Naive thymus-derived CD4-positive, alpha-beta T cell (primary cell): Measurements from ENCODE around the gene REL. TPM values are rescaled to one million over a fixed set of nuclear protein-coding genes. Genes with fewer than 3 reads are reported as not detected.

Experiments
- ATAC-seq: fragments of 150-1000 bp; cut with Tn5 transposase; 2 replicates; pipeline ENCODE4 v1.10.0; 2021; ENCODE audit warnings: mild to moderate bottlenecking, moderate library complexity
- CTCF ChIA-PET: fragments of 350-600 bp; sonication (Branson Sonifier 250); formaldehyde crosslinking; loops from one replicate; lab custom pipeline; 2021; ENCODE audit warnings: antibody characterized with exemption; lab: Charles Lee
- POLR2A ChIA-PET: fragments of 350-600 bp; sonication (Branson Sonifier 250); formaldehyde crosslinking; loops from one replicate; lab custom pipeline; 2021; ENCODE audit warnings: antibody characterized with exemption, inconsistent platforms; lab: Charles Lee
- DNase-seq, 9 donors: peaks; one replicate each; pipeline versions ENCODE4 v3.0.0 to v3.0.0-alpha.2; 2020 to 2022; ENCODE audit warnings: mixed read lengths in 1 of 9
- H3K27ac ChIP-seq: one replicate; pipeline ENCODE4 v1.7.0; 2013; ENCODE audit warnings: mild to moderate bottlenecking, low read depth, low read length, moderate library complexity
- H3K27me3 ChIP-seq, 2 donors: one replicate each; pipeline ENCODE4 v1.7.0; 2013; ENCODE audit warnings: low read length in 2 of 2, mild to moderate bottlenecking in 2 of 2, moderate library complexity in 2 of 2; ENCODE audit not compliant: control insufficient read depth in 2 of 2, insufficient read depth in 2 of 2
- H3K36me3 ChIP-seq, 3 experiments: 1 replicate in 2 of 3; 2 replicates in 1 of 3; pipeline ENCODE4 v1.7.0; 2013; ENCODE audit warnings: low read length in 3 of 3, mild to moderate bottlenecking in 3 of 3, moderate library complexity in 1 of 3; ENCODE audit not compliant: insufficient read depth in 3 of 3, control insufficient read depth in 2 of 3
- H3K4me1 ChIP-seq, 2 donors: one replicate each; pipeline ENCODE4 v1.7.0; 2013; ENCODE audit warnings: low read length in 2 of 2, mild to moderate bottlenecking in 2 of 2, moderate library complexity in 1 of 2; ENCODE audit not compliant: control insufficient read depth in 2 of 2, insufficient read depth in 2 of 2
- H3K4me3 ChIP-seq: 2 replicates; pipeline ENCODE4 v1.7.0; 2013; ENCODE audit warnings: mild to moderate bottlenecking, low read length
- H3K9me3 ChIP-seq, 3 experiments: 1 replicate in 2 of 3; 2 replicates in 1 of 3; pipeline ENCODE4 v1.7.0; 2013; ENCODE audit warnings: low read length in 3 of 3; ENCODE audit not compliant: control insufficient read depth in 2 of 3
- H3K27ac Mint-ChIP-seq, 9 donors: one replicate each; pipeline ENCODE4 v1.8.0; 2020 to 2022; ENCODE audit warnings: mixed read lengths in 9 of 9, mild to moderate bottlenecking in 8 of 9, moderate library complexity in 5 of 9, inconsistent platforms in 2 of 9
- H3K27me3 Mint-ChIP-seq, 5 donors: one replicate each; pipeline ENCODE4 v1.8.0; 2021 to 2022; ENCODE audit warnings: mixed read lengths in 5 of 5, mild to moderate bottlenecking in 1 of 5
- H3K36me3 Mint-ChIP-seq, 5 donors: one replicate each; pipeline ENCODE4 v1.8.0; 2020 to 2022; ENCODE audit warnings: mixed read lengths in 5 of 5, mild to moderate bottlenecking in 3 of 5, inconsistent platforms in 1 of 5
- H3K4me1 Mint-ChIP-seq, 7 donors: one replicate each; pipeline ENCODE4 v1.8.0; 2020 to 2022; ENCODE audit warnings: mixed read lengths in 7 of 7, mild to moderate bottlenecking in 3 of 7, inconsistent platforms in 1 of 7
- H3K4me3 Mint-ChIP-seq, 10 donors: one replicate each; pipeline ENCODE4 v1.8.0; 2020 to 2022; ENCODE audit warnings: mild to moderate bottlenecking in 10 of 10, mixed read lengths in 10 of 10, moderate library complexity in 6 of 10, inconsistent platforms in 2 of 10
- H3K9me3 Mint-ChIP-seq, 11 donors: one replicate each; pipeline ENCODE4 v1.8.0; 2020 to 2022; ENCODE audit warnings: mixed read lengths in 11 of 11, mild to moderate bottlenecking in 4 of 11, inconsistent platforms in 1 of 11, moderate library complexity in 1 of 11
- intact Hi-C, 2 donors: fragments of 100-400 bp; cut with micrococcal nuclease; formaldehyde crosslinking; loops; one replicate each; pipeline ENCODE4 v1.15.1; 2023
- polyA plus RNA-seq, 2 donors: library from polyadenylated mRNA; unstranded; fragments of 300-500 nt; fragmentation: Illumina TruSeq; gene quantifications; one replicate each; pipeline ENCODE4 v1.2.3, GENCODE V29; 2021
- total RNA-seq, 6 experiments: library from RNA in 5 of 6; stranded (reverse) in 5 of 6; gene quantifications; 1 replicate in 5 of 6; 2 replicates in 1 of 6; pipeline ENCODE4 v1.2.3 and lab custom pipeline; 2021 to 2026

REL gene
- total and polyA plus RNA-seq, 7 experiments from 2014 or later: 10.9 to 78.8 (median 21.8) TPM

DNA sequence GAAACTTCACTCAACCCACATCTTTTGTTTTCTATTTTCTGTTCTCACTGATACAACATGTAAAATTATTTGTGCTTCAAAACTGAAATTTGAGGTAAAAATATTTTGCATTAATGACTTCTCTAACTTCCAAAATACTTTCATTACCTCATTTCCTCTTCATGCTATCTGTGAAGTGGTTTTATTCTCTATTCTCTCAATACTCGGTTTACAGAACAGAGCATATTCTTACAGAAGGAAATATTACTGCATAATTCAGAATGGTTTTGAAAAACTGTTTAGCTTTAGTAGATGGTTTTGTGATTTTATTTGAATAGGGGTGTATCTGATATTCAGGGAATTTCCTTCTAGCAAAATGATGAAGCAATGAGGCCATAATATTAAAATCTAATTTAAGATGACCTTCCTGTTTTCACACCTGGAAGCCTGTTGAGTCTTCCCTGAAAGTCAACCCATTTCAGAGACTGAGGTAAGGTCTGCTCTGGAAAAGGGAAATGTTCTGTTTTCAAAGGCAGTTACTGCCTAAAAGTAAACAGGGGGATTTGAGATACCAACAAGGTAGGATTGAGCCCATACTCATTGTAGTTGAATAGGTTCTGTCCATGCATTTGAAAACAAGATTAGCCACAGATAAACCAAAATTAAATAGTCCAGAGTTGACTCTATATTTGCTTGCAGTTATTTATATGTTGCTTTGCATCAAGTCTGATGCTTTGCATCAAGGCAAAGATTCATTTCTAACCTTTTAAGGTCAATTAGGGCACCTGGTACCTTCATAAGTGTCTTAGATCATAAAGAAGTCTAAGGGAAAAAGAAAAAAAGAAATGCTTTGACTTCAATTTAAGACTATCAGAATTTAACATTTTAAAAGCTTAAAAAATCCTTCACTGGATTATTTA, 85.4 kb downstream of the REL start:
- Histone ChIP-seq H3K27ac (no peak overlapping the region), H3K9me3 (no peaks in the 10 kb centered on the region), H3K36me3 (no peaks in the 10 kb centered on the region), H3K4me3 (no peak overlapping the region), H3K4me1 (peaks cover 22 to 28% of the 10 kb centered on the region in 2 donors), H3K27me3 (no peaks in the 10 kb centered on the region)
- POLR2A ChIA-PET: interaction anchor here (0.6 kb wide), 1 partner anchor 66 kb away, joined by 5 read pairs; no protein-coding TSS in a partner anchor
- Mint-ChIP-seq H3K27me3 (no peaks in the 10 kb centered on the region), H3K27ac (peak overlapping the region; percentile 22 to 80 (median 59)), H3K36me3 (peaks cover 0 to 33% (median 4%) of the 10 kb centered on the region in 5 donors), H3K4me1 (peaks cover 12 to 54% (median 43%) of the 10 kb centered on the region in 7 donors), H3K4me3 (peak overlapping the region; percentile 31 to 78 (median 64)), H3K9me3 (peaks cover 0 to 8% (median 0%) of the 10 kb centered on the region in 11 donors)
- CTCF ChIA-PET: interaction anchor here (0.7 to 2.2 kb wide), 2 partner anchors 32 to 821 kb away, joined by 4 to 6 read pairs; no protein-coding TSS in a partner anchor
- intact Hi-C loops: loop anchor here in 1 of 2 donors (5.0 kb wide), 1 partner anchor 79 kb away; no protein-coding TSS in a partner anchor
- ATAC-seq (peak; percentile 29), DNase-seq (peak in 3 of 9 donors; percentile 7 to 23 (median 9))

DNA sequence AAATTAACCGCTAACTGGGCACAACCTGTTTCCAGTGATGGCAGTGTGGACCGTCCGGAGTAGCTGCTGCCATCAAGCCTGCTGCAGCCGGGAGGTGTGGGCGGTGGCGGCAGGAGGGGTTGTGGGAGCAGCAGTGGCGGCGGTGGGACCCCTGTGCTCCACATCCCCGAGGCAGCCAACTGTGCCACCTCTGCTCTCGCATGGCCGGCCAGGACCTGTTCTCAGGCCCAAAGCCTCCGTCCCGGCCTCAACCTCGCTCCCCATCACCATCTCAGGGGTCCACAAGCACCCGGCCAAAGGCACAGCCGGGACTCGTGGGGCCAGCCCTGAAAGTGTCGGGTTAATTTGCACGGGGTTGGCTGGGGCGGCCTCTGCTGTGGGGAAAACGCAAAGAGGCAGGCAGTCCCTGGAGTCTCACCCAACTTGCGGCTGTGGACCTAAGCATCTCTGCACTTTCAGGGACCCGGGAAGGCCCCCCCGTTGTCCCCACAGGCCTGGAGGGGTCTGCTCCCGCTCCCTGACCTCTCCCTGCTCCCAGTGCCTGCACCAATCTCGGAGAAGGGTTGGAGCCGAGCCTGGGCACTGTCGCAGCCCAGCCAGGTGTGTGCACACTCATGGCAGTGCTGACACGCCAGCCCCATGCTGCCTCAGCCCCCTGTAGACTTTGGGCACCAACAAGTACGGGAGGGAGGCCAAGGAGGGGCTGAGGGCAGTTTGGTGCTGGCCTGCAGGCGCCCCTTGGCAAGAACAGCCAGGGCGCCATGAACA, 91.7 kb downstream of the REL start:
- ChIA-PET CTCF (no interaction called here), POLR2A (interaction anchor here (0.6 kb wide), 1 partner anchor 292 kb away, joined by 6 read pairs; no protein-coding TSS in a partner anchor)
- Histone ChIP-seq H3K4me3 (no peak overlapping the region), H3K27me3 (no peaks in the 10 kb centered on the region), H3K36me3 (no peaks in the 10 kb centered on the region), H3K27ac (no peak overlapping the region), H3K9me3 (no peaks in the 10 kb centered on the region), H3K4me1 (peaks cover 0 to 7% of the 10 kb centered on the region in 2 donors)
- ATAC-seq: no peak
- H3K9me3 Mint-ChIP-seq: no peaks in the 10 kb centered on the region
- peaks cover 4 to 22% (median 12%) of the 10 kb centered on the region in 7 donors for H3K4me1 Mint-ChIP-seq
- no peak overlapping the region for H3K4me3 Mint-ChIP-seq
- intact Hi-C loops: no loop called here
- no peak for DNase-seq
- peaks cover 0 to 8% (median 4%) of the 10 kb centered on the region in 5 donors for H3K36me3 Mint-ChIP-seq
- no peaks in the 10 kb centered on the region for H3K27me3 Mint-ChIP-seq
- H3K27ac Mint-ChIP-seq: no peak overlapping the region

DNA sequence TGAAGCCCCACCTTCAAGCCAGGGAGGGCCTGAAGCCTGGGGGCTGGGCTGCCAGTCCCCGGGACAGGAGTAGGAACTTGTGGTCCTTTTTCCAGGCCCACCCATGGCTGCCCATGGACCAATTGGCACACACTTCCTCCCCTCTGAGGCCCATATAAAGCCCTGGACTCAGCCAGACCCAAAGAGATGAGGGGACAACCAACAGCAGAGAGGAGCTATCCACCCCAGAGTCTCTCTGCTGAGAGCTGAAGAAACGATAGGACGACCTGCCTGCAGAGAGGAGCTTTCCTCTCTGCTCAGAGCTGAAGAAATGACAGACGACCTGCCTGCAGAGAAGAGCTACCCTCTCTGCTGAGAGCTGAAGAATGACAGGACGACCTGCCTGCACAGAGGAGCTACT, 92.3 kb downstream of the REL start:
- Histone ChIP-seq H3K36me3 (no peaks in the 10 kb centered on the region), H3K4me3 (no peak overlapping the region), H3K27me3 (no peaks in the 10 kb centered on the region), H3K9me3 (no peaks in the 10 kb centered on the region), H3K4me1 (peaks cover 0 to 7% of the 10 kb centered on the region in 2 donors), H3K27ac (no peak overlapping the region)
- Mint-ChIP-seq H3K36me3 (peaks cover 0 to 7% (median 4%) of the 10 kb centered on the region in 5 donors), H3K27me3 (no peaks in the 10 kb centered on the region), H3K4me3 (no peak overlapping the region), H3K27ac (no peak overlapping the region), H3K4me1 (peaks cover 4 to 22% (median 8%) of the 10 kb centered on the region in 7 donors), H3K9me3 (no peaks in the 10 kb centered on the region)
- CTCF ChIA-PET: interaction anchor here (0.6 kb wide), 1 partner anchor 181 kb away, joined by 3 read pairs; no protein-coding TSS in a partner anchor
- POLR2A ChIA-PET: no interaction called here
- intact Hi-C loops: no loop called here
- ATAC-seq (no peak), DNase-seq (no peak)

DNA sequence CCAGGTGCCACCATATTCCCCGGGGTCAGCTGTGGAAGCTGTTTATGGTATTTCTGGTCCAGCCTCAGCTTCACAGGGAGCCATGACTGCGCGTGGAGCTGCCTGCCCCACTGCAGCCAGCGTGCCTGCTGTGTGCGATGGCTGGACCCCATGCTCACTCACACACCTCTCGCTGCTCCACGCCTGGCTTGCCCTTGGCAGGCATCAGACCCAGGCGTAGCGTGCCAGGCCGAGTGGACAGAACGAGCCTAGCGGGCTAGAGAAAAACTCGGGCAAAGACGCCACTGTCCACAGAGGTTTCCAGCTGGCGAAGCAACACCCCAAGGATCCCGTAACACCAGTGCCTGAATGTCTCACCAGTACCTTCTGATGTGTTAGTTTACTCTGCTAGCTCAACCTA, 93.3 kb downstream of the REL start:
- CTCF ChIA-PET: interaction anchor here (0.8 kb wide), 1 partner anchor 24 kb away, joined by 3 read pairs; no protein-coding TSS in a partner anchor
- peaks cover 0 to 7% of the 10 kb centered on the region in 2 donors for H3K4me1 ChIP-seq
- POLR2A ChIA-PET: no interaction called here
- ATAC-seq: no peak
- no peak overlapping the region for H3K27ac ChIP-seq
- no peaks in the 10 kb centered on the region for H3K9me3 ChIP-seq
- Mint-ChIP-seq H3K27me3 (no peaks in the 10 kb centered on the region), H3K4me1 (peaks cover 6 to 28% (median 8%) of the 10 kb centered on the region in 7 donors), H3K27ac (no peak overlapping the region), H3K36me3 (peaks cover 0 to 7% (median 4%) of the 10 kb centered on the region in 5 donors), H3K9me3 (no peaks in the 10 kb centered on the region), H3K4me3 (no peak overlapping the region)
- intact Hi-C loops: no loop called here
- no peak overlapping the region for H3K4me3 ChIP-seq
- H3K36me3 ChIP-seq: no peaks in the 10 kb centered on the region
- no peak for DNase-seq
- no peaks in the 10 kb centered on the region for H3K27me3 ChIP-seq

Other genes with a start within 250 kb of the REL start
- 10 to 100 TPM; 15.1 to 42.4 (median 22.9) TPM for gene PAPOLG, start 125.3 kb upstream of the REL start, total RNA-seq
- 10 to 100 TPM; 14.9 to 20.4 TPM for gene PAPOLG, start 125.3 kb upstream of the REL start, polyA plus RNA-seq
- gene PEX13, start 136.1 kb downstream of the REL start, total RNA-seq: 10 to 100 TPM in 4 of 5 experiments, 1 to 10 TPM in 1; 7.2 to 23.6 (median 17.8) TPM
- 10 to 100 TPM; 15.0 to 15.8 TPM for gene PEX13, start 136.1 kb downstream of the REL start, polyA plus RNA-seq
- 1 to 10 TPM; 4.6 to 9.1 (median 5.4) TPM for gene PUS10, start 136.7 kb downstream of the REL start, total RNA-seq
- 1 to 10 TPM; 3.2 to 3.4 TPM for gene PUS10, start 136.7 kb downstream of the REL start, polyA plus RNA-seq
- gene SANBR, start 184.3 kb downstream of the REL start, total RNA-seq: 1 to 10 TPM; 2.0 to 5.9 (median 3.6) TPM
- under 1 TPM; 0.24 to 0.78 TPM for gene SANBR, start 184.3 kb downstream of the REL start, polyA plus RNA-seq